Thyroid gland (tissue), 4 donors: ENCODE data around the gene CARHSP1.

Experiments
- POLR2A ChIP-seq, 2 donors: fragments of 450-650 bp; IDR thresholded peaks; one replicate each; pipeline ENCODE4 v1.6.1; 2017; ENCODE audit warnings: antibody characterized with exemption in 2 of 2, mild to moderate bottlenecking in 2 of 2, moderate library complexity in 1 of 2
- TF ChIP-seq, protein P1 (sequence below), 6 experiments: fragments of 200-600 bp in 3 of 6; fragments of 450-650 bp in 3 of 6; sonication (generic) in 3 of 6; IDR thresholded peaks; one replicate each; pipeline ENCODE4 v1.5.1; 2016 to 2019; ENCODE audit warnings: antibody characterized with exemption in 6 of 6, mild to moderate bottlenecking in 2 of 6, inconsistent platforms in 1 of 6, moderate library complexity in 1 of 6

GRCh38 chr16:8861563-8862308, 7.1 kb downstream of the CARHSP1 start:
- TF ChIP-seq POLR2A (IDR thresholded peaks at IDR 0.05) = no peak
- TF ChIP-seq, protein P1, sequence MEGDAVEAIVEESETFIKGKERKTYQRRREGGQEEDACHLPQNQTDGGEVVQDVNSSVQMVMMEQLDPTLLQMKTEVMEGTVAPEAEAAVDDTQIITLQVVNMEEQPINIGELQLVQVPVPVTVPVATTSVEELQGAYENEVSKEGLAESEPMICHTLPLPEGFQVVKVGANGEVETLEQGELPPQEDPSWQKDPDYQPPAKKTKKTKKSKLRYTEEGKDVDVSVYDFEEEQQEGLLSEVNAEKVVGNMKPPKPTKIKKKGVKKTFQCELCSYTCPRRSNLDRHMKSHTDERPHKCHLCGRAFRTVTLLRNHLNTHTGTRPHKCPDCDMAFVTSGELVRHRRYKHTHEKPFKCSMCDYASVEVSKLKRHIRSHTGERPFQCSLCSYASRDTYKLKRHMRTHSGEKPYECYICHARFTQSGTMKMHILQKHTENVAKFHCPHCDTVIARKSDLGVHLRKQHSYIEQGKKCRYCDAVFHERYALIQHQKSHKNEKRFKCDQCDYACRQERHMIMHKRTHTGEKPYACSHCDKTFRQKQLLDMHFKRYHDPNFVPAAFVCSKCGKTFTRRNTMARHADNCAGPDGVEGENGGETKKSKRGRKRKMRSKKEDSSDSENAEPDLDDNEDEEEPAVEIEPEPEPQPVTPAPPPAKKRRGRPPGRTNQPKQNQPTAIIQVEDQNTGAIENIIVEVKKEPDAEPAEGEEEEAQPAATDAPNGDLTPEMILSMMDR (IDR thresholded peaks at IDR 0.05) = no peak
